ENCODE measurements around the gene PRPSAP1. TPM values are rescaled to one million over a fixed set of nuclear protein-coding genes. Genes with fewer than 3 reads are reported as not detected.

The PRPSAP1 gene
- total RNA-seq, 1 experiment from 2014 or later, result 38.4 TPM

DNA sequence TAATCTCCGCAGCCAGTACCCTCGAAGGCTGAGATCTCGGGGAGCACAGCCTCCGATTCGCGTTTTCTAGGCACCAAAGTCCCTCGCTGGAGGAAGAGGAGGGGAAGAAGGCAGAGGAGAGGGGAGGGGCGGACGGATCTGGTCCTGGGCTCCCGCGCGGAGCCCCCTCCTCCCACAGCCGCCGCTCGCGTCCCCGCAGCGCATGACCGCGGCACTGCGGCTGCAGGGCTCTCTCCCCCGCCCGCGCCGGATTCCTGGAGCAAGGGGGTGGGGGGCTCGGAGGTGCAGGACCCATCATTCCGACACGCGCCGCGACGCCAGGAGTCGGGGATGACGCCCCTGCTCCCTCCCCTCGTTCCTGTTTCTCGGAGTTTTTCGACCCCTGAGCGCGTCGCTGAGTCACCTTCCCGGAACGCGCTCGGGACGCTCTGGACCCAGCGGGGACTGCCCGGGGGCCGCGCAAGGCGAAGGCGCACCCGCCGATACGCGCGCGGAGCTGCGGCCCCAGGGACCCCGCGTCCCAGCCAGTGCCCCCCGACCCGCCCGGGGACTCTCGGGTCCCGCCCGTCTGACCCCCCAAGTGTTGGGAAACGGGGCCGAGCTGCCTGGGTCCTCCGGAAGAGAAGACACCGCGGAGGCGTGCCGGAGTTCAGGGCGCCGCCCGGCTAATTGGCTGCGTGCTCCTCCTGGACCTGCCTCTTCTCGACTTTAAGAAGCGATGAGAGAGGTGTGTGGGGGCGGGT lies 29.3 kb upstream of the PRPSAP1 start:
- Histone ChIP-seq H2BK5ac (ENCODE audit: insufficient read length, low read length) (no peak overlapping the region), H4K91ac (ENCODE audit: insufficient read length, low read depth, low read length) (no peak overlapping the region), H3K27ac (ENCODE audit: insufficient read length, low read depth, low read length) (no peak overlapping the region), H3K79me2 (ENCODE audit: insufficient read depth, low read length) (no peaks in the 10 kb centered on the region), H4K20me1 (ENCODE audit: control insufficient read depth, insufficient read depth, insufficient read length) (no peaks in the 10 kb centered on the region), H3K23me2 (ENCODE audit: insufficient read length, low read depth, low read length, poor library complexity, severe bottlenecking) (peaks cover 17% of the 10 kb centered on the region), H2BK120ac (ENCODE audit: low read depth, low read length, poor library complexity, severe bottlenecking) (no peak overlapping the region), H3K4me1 (ENCODE audit: insufficient read depth, low read length) (0 out of 2 replicates have a peak, but pooled peaks cover 2% of the 10 kb centered on the region), H2BK20ac (ENCODE audit: low read depth, low read length, poor library complexity, severe bottlenecking) (no peak overlapping the region), H3K79me1 (ENCODE audit: insufficient read depth, low read depth, low read length, poor library complexity, severe bottlenecking) (no peaks in the 10 kb centered on the region), H3K9ac (ENCODE audit: extremely low read depth, insufficient read length, low read length) (no peak overlapping the region), H4K5ac (ENCODE audit: insufficient read length, low read depth, low read length) (no peak overlapping the region), H3K27me3 (ENCODE audit: insufficient read depth, low read length) (peaks cover 16% of the 10 kb centered on the region; the same call in 1 of the 2 replicates), H4K8ac (replicated peaks; ENCODE audit: insufficient read length, low read depth, low read length) (no peak overlapping the region), H3K23ac (ENCODE audit: insufficient read length, low read depth, low read length) (no peak overlapping the region), H3K4ac (ENCODE audit: low read depth, low read length) (no peak overlapping the region), H3K56ac (ENCODE audit: insufficient read length, low read depth, low read length) (no peak overlapping the region), H2AFZ (ENCODE audit: low read length) (no peak overlapping the region), H3T11ph (ENCODE audit: low read length) (no peak overlapping the region), H3K4me2 (ENCODE audit: insufficient read depth, insufficient read length, low read length) (peak overlapping the region; percentile 79), H2BK15ac (ENCODE audit: low read depth, low read length) (no peak overlapping the region), H3K14ac (ENCODE audit: insufficient read depth, low read length) (no peak overlapping the region), H2AK5ac (ENCODE audit: insufficient read length, low read length) (no peak overlapping the region), H3K9me3 (ENCODE audit: control insufficient read depth, low read depth, low read length) (no peaks in the 10 kb centered on the region), H2BK12ac (ENCODE audit: insufficient read length, low read depth, low read length) (no peak overlapping the region), H3K18ac (ENCODE audit: insufficient read length, low read depth, low read length) (no peak overlapping the region)
- Mint-ChIP-seq H3K27ac (peak overlapping the region in 1 of 3 experiments; percentile 53; a peak in 1 of 7 replicates), H3K4me1 (peaks cover 13 to 27% of the 10 kb centered on the region in 2 experiments), H3K9me3 (no peaks in the 10 kb centered on the region), H3K27me3 (ENCODE audit: low read depth) (peaks cover 68% of the 10 kb centered on the region), H3K36me3 (ENCODE audit: insufficient read depth in 1 of 3, low read depth in 3 of 3) (peaks cover 0 to 3% (median 2%) of the 10 kb centered on the region in 3 experiments; a peak in 2 of 7 replicates), H3K4me3 (peak overlapping the region; percentile 81 to 96)
- peak; percentile 86 for DNase-seq
- no CpG with 5 or more reads among the region's 80 CpGs for WGBS (ENCODE audit: extremely low coverage, insufficient read length, low lambda C conversion rate)
- TF ChIP-seq, protein P1, sequence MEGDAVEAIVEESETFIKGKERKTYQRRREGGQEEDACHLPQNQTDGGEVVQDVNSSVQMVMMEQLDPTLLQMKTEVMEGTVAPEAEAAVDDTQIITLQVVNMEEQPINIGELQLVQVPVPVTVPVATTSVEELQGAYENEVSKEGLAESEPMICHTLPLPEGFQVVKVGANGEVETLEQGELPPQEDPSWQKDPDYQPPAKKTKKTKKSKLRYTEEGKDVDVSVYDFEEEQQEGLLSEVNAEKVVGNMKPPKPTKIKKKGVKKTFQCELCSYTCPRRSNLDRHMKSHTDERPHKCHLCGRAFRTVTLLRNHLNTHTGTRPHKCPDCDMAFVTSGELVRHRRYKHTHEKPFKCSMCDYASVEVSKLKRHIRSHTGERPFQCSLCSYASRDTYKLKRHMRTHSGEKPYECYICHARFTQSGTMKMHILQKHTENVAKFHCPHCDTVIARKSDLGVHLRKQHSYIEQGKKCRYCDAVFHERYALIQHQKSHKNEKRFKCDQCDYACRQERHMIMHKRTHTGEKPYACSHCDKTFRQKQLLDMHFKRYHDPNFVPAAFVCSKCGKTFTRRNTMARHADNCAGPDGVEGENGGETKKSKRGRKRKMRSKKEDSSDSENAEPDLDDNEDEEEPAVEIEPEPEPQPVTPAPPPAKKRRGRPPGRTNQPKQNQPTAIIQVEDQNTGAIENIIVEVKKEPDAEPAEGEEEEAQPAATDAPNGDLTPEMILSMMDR (conservative IDR thresholded peaks at IDR 0.05), result no peak

All from H9 (cell line).